ENCODE measurements around the gene UBASH3A.

UBASH3A gene

GRCh38 chr21:42473498-42474042 lies 69.9 kb downstream of the UBASH3A start:
- DNase-seq: no peak

- DNase-seq: no peak
These were observed 70.5 kb downstream of the UBASH3A start for GRCh38 chr21:42474043-42474831.

GRCh38 chr21:42475036-42475435 lies 71.3 kb downstream of the UBASH3A start:
- DNase-seq: no peak

- DNase-seq: no peak
These were observed 72.1 kb downstream of the UBASH3A start for GRCh38 chr21:42475526-42476387.

GRCh38 chr21:42476388-42477331 lies 73.0 kb downstream of the UBASH3A start:
- no peak for DNase-seq

GRCh38 chr21:42478504-42478903 lies 74.8 kb downstream of the UBASH3A start:
- no peak for DNase-seq

- DNase-seq: no peak
These were observed 75.9 kb downstream of the UBASH3A start for GRCh38 chr21:42479582-42479981.

GRCh38 chr21:42480736-42481135 lies 77.0 kb downstream of the UBASH3A start:
- DNase-seq: no peak

- no peak for DNase-seq
These were observed 77.5 kb downstream of the UBASH3A start for GRCh38 chr21:42481169-42481568.

GRCh38 chr21:42484966-42485365 lies 81.3 kb downstream of the UBASH3A start:
- DNase-seq: no peak

- DNase-seq: no peak
These were observed 82.4 kb downstream of the UBASH3A start for GRCh38 chr21:42486072-42486471.

- DNase-seq: no peak
These were observed 82.8 kb downstream of the UBASH3A start for GRCh38 chr21:42486531-42486930.

- no peak for DNase-seq
These were observed 85.4 kb downstream of the UBASH3A start for GRCh38 chr21:42489006-42489563.

GRCh38 chr21:42489991-42490390 lies 86.3 kb downstream of the UBASH3A start:
- DNase-seq: no peak

GRCh38 chr21:42490720-42491119 lies 87.0 kb downstream of the UBASH3A start:
- no peak for DNase-seq

- DNase-seq: no peak
These were observed 87.6 kb downstream of the UBASH3A start for GRCh38 chr21:42491328-42491727.

- DNase-seq: no peak
These were observed 88.5 kb downstream of the UBASH3A start for GRCh38 chr21:42492201-42492600.

- DNase-seq: no peak
These were observed 89.7 kb downstream of the UBASH3A start for GRCh38 chr21:42493109-42494060.

- DNase-seq: no peak
These were observed 91.3 kb downstream of the UBASH3A start for GRCh38 chr21:42495027-42495426.

GRCh38 chr21:42495765-42496119 lies 92.0 kb downstream of the UBASH3A start:
- DNase-seq: no peak
